ENCODE data around the gene GDF2.

GRCh38 chr10:47340608-47341170 lies 18.4 kb downstream of the GDF2 start:
- TF ChIP-seq, protein P1, sequence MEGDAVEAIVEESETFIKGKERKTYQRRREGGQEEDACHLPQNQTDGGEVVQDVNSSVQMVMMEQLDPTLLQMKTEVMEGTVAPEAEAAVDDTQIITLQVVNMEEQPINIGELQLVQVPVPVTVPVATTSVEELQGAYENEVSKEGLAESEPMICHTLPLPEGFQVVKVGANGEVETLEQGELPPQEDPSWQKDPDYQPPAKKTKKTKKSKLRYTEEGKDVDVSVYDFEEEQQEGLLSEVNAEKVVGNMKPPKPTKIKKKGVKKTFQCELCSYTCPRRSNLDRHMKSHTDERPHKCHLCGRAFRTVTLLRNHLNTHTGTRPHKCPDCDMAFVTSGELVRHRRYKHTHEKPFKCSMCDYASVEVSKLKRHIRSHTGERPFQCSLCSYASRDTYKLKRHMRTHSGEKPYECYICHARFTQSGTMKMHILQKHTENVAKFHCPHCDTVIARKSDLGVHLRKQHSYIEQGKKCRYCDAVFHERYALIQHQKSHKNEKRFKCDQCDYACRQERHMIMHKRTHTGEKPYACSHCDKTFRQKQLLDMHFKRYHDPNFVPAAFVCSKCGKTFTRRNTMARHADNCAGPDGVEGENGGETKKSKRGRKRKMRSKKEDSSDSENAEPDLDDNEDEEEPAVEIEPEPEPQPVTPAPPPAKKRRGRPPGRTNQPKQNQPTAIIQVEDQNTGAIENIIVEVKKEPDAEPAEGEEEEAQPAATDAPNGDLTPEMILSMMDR (conservative IDR thresholded peaks at IDR 0.05 in 1 of 2, IDR thresholded peaks at IDR 0.05 in 1 of 2; ENCODE audit: extremely low read depth in 1 of 2, insufficient read depth in 1 of 2, low read depth in 1 of 2, low read length in 2 of 2), result peak; percentile 90 to 99
- TF ChIP-seq EZH2 (IDR thresholded peaks at IDR 0.05; ENCODE audit: borderline replicate concordance, low read length), result no peak

All from mammary epithelial cell (primary cell).